Stimulated activated CD4-positive, alpha-beta T cell treated with anti-CD3 and anti-CD28 coated beads, Interleukin-15, amount 100 ng/mL, for 1 hour (primary cell): ENCODE data around the gene RBMS2.
A peak's percentile ranks its signal among the peaks of the same experiment; 100 is the strongest.

Experiments
- DNase-seq, 2 donors: peaks; one replicate each; pipeline ENCODE4 v3.0.0-alpha.2; 2020; ENCODE audit warnings: low read depth in 1 of 2, low spot score in 1 of 2

The RBMS2 gene

GRCh38 chr12:56629459-56630179 is 108.0 kb downstream of the RBMS2 start:
- peak; percentile 24 to 44 for DNase-seq

- DNase-seq = peak; percentile 60 to 79
These were observed 108.6 kb downstream of the RBMS2 start, which contains the start of gene BAZ2A for GRCh38 chr12:56630180-56630632. Gene BAZ2A, minus strand, starts transcription at chr12:56630326. Its CDS starts 12,796 bp downstream, at chr12:56617530.

- no peak for DNase-seq
These were observed 110.4 kb downstream of the RBMS2 start for GRCh38 chr12:56631790-56632700.

- DNase-seq = no peak
These were observed 111.3 kb downstream of the RBMS2 start for GRCh38 chr12:56632701-56633467.

- no peak for DNase-seq
These were observed 112.0 kb downstream of the RBMS2 start for GRCh38 chr12:56633468-56634241.

- no peak for DNase-seq
These were observed 112.7 kb downstream of the RBMS2 start for GRCh38 chr12:56634242-56634836.

- DNase-seq = peak; percentile 32 to 46
These were observed 113.5 kb downstream of the RBMS2 start for GRCh38 chr12:56634837-56635791.

GRCh38 chr12:56635806-56636674 is 114.4 kb downstream of the RBMS2 start:
- DNase-seq = peak; percentile 57 to 74

GRCh38 chr12:56636675-56637540 is 115.3 kb downstream of the RBMS2 start:
- DNase-seq = peak; percentile 74 to 79

- DNase-seq = no peak
These were observed 116.0 kb downstream of the RBMS2 start for GRCh38 chr12:56637621-56638020.

- DNase-seq = no peak
These were observed 119.6 kb downstream of the RBMS2 start for GRCh38 chr12:56641219-56641618.

- DNase-seq = no peak
These were observed 123.0 kb downstream of the RBMS2 start for GRCh38 chr12:56644654-56645053.

- DNase-seq = no peak
These were observed 123.6 kb downstream of the RBMS2 start for GRCh38 chr12:56645201-56645716.
